ENCODE measurements around the gene TAPT1.

Gene TAPT1

GRCh38 chr4:16243285-16243684 lies 17.0 kb upstream of the TAPT1 start:
- DNase-seq: no peak

GRCh38 chr4:16240300-16240699 lies 14.0 kb upstream of the TAPT1 start:
- DNase-seq: no peak

GRCh38 chr4:16239086-16239485 lies 12.8 kb upstream of the TAPT1 start:
- DNase-seq: no peak

- DNase-seq: no peak
These were observed 12.1 kb upstream of the TAPT1 start for GRCh38 chr4:16238327-16238726.

GRCh38 chr4:16237715-16238114 lies 11.4 kb upstream of the TAPT1 start:
- no peak for DNase-seq

- no peak for DNase-seq
These were observed 10.2 kb upstream of the TAPT1 start for GRCh38 chr4:16236402-16237023.

- DNase-seq: no peak
These were observed 8.9 kb upstream of the TAPT1 start for GRCh38 chr4:16235209-16235608.

GRCh38 chr4:16233569-16234177 lies 7.4 kb upstream of the TAPT1 start:
- DNase-seq: no peak

- no peak for DNase-seq
These were observed 5.4 kb upstream of the TAPT1 start for GRCh38 chr4:16231570-16232245.

GRCh38 chr4:16230308-16230707 lies 4.0 kb upstream of the TAPT1 start:
- DNase-seq: no peak

GRCh38 chr4:16229604-16230003 lies 3.3 kb upstream of the TAPT1 start:
- DNase-seq: no peak

- peak; percentile 1 for DNase-seq
These were observed 1.2 kb upstream of the TAPT1 start for GRCh38 chr4:16227462-16227868.

- no peak for DNase-seq
These were observed 668 bp upstream of the TAPT1 start for GRCh38 chr4:16226816-16227461.

GRCh38 chr4:16225167-16225862 lies 956 bp downstream of the TAPT1 start:
- no peak for DNase-seq

- DNase-seq: no peak
These were observed 1.8 kb downstream of the TAPT1 start for GRCh38 chr4:16224264-16225166.

- no peak for DNase-seq
These were observed 3.2 kb downstream of the TAPT1 start for GRCh38 chr4:16222957-16223527.

GRCh38 chr4:16218950-16219349 lies 7.3 kb downstream of the TAPT1 start:
- no peak for DNase-seq

GRCh38 chr4:16217300-16218051 lies 8.8 kb downstream of the TAPT1 start:
- no peak for DNase-seq

- no peak for DNase-seq
These were observed 13.2 kb downstream of the TAPT1 start for GRCh38 chr4:16213121-16213520.

- DNase-seq: no peak
These were observed 14.0 kb downstream of the TAPT1 start for GRCh38 chr4:16212138-16212782.

GRCh38 chr4:16207409-16207808 lies 18.9 kb downstream of the TAPT1 start:
- DNase-seq: no peak

Data from NCI-H2171 (cell line).